ENCODE data around the gene POLA1.

Gene POLA1

GRCh38 chrX:24658421-24658820, 35.3 kb upstream of the POLA1 start:
- H3K27me3 ChIP-seq (ENCODE audit: control insufficient read depth in 3 of 3, insufficient read depth in 3 of 3, low read depth in 1 of 3, low read length in 3 of 3), result no peaks in the 10 kb centered on the region
- no peak overlapping the region for H4K91ac ChIP-seq (ENCODE audit: low read depth, low read length, poor library complexity)

GRCh38 chrX:24659106-24659505, 34.6 kb upstream of the POLA1 start:
- Histone ChIP-seq H3K23ac (ENCODE audit: low read depth, low read length, poor library complexity) (no peak overlapping the region), H3K36me3 (replicated peaks in 1 of 2; ENCODE audit: control insufficient read depth in 2 of 2, insufficient read depth in 2 of 2, low read length in 2 of 2) (no peaks in the 10 kb centered on the region), H3K4me1 (ENCODE audit: control insufficient read depth in 2 of 2, insufficient read depth in 1 of 2, low read depth in 1 of 2, low read length in 2 of 2) (peaks cover 2% of the 10 kb centered on the region in 2 donors), H2BK15ac (ENCODE audit: low read length) (no peak overlapping the region), H3K79me1 (ENCODE audit: low read depth, low read length) (no peaks in the 10 kb centered on the region), H3K9me3 (replicated peaks in 1 of 2; ENCODE audit: control insufficient read depth in 2 of 2, insufficient read depth in 1 of 2, low read depth in 1 of 2, low read length in 2 of 2) (no peaks in the 10 kb centered on the region), H3K18ac (ENCODE audit: low read length) (no peak overlapping the region), H2BK12ac (ENCODE audit: low read length) (no peak overlapping the region), H2BK5ac (ENCODE audit: low read length) (no peak overlapping the region), H3K27ac (replicated peaks; ENCODE audit: low read length) (no peak overlapping the region), H3K9ac (ENCODE audit: low read depth, low read length, poor library complexity) (no peak overlapping the region), H4K91ac (ENCODE audit: low read depth, low read length, poor library complexity) (no peak overlapping the region), H3K4me2 (ENCODE audit: insufficient read depth, low read length, poor library complexity, severe bottlenecking) (no peak overlapping the region), H3K4me3 (ENCODE audit: low read length in 2 of 2) (no peak overlapping the region), H3K14ac (ENCODE audit: low read length) (no peak overlapping the region), H2AFZ (ENCODE audit: low read length) (no peak overlapping the region), H2AK5ac (ENCODE audit: low read depth, low read length) (no peak overlapping the region), H2BK120ac (ENCODE audit: low read depth, low read length) (no peak overlapping the region), H4K8ac (ENCODE audit: low read depth, low read length) (no peak overlapping the region), H3K4ac (ENCODE audit: low read length) (no peak overlapping the region), H3K27me3 (ENCODE audit: control insufficient read depth in 3 of 3, insufficient read depth in 3 of 3, low read depth in 1 of 3, low read length in 3 of 3) (no peaks in the 10 kb centered on the region)
- no peak for DNase-seq (ENCODE audit: low spot score)
- no CpG with 5 or more reads among the region's 1 CpG for WGBS, 2 donors (ENCODE audit: extremely low coverage in 2 of 2, insufficient read length in 2 of 2, insufficient replicate concordance in 1 of 2)

More at GRCh38 chrX:24658421-24658820, 35.3 kb upstream of the POLA1 start:
- Histone ChIP-seq H3K4me3 (ENCODE audit: low read length in 2 of 2) (no peak overlapping the region), H3K4me1 (ENCODE audit: control insufficient read depth in 2 of 2, insufficient read depth in 1 of 2, low read depth in 1 of 2, low read length in 2 of 2) (peaks cover 2% of the 10 kb centered on the region in 2 donors), H2BK5ac (ENCODE audit: low read length) (no peak overlapping the region), H3K18ac (ENCODE audit: low read length) (no peak overlapping the region), H3K14ac (ENCODE audit: low read length) (no peak overlapping the region), H3K27ac (replicated peaks; ENCODE audit: low read length) (no peak overlapping the region), H4K8ac (ENCODE audit: low read depth, low read length) (no peak overlapping the region), H3K9ac (ENCODE audit: low read depth, low read length, poor library complexity) (no peak overlapping the region), H2AK5ac (ENCODE audit: low read depth, low read length) (no peak overlapping the region), H2BK120ac (ENCODE audit: low read depth, low read length) (no peak overlapping the region), H3K23ac (ENCODE audit: low read depth, low read length, poor library complexity) (no peak overlapping the region), H2BK12ac (ENCODE audit: low read length) (no peak overlapping the region), H3K4me2 (ENCODE audit: insufficient read depth, low read length, poor library complexity, severe bottlenecking) (no peak overlapping the region), H3K79me1 (ENCODE audit: low read depth, low read length) (no peaks in the 10 kb centered on the region), H2BK15ac (ENCODE audit: low read length) (no peak overlapping the region), H3K4ac (ENCODE audit: low read length) (no peak overlapping the region), H2AFZ (ENCODE audit: low read length) (peak overlapping the region; percentile 54), H3K9me3 (replicated peaks in 1 of 2; ENCODE audit: control insufficient read depth in 2 of 2, insufficient read depth in 1 of 2, low read depth in 1 of 2, low read length in 2 of 2) (no peaks in the 10 kb centered on the region), H3K36me3 (replicated peaks in 1 of 2; ENCODE audit: control insufficient read depth in 2 of 2, insufficient read depth in 2 of 2, low read length in 2 of 2) (no peaks in the 10 kb centered on the region)
- DNase-seq (ENCODE audit: low spot score), result no peak

- H2BK15ac ChIP-seq (ENCODE audit: low read length), result no peak overlapping the region
- H3K27me3 ChIP-seq (ENCODE audit: control insufficient read depth in 3 of 3, insufficient read depth in 3 of 3, low read depth in 1 of 3, low read length in 3 of 3), result no peaks in the 10 kb centered on the region
- H3K9ac ChIP-seq (ENCODE audit: low read depth, low read length, poor library complexity), result no peak overlapping the region
- no peak overlapping the region for H3K14ac ChIP-seq (ENCODE audit: low read length)
- no peak overlapping the region for H4K91ac ChIP-seq (ENCODE audit: low read depth, low read length, poor library complexity)
- no peak overlapping the region for H2AFZ ChIP-seq (ENCODE audit: low read length)
- no peaks in the 10 kb centered on the region for H3K36me3 ChIP-seq (replicated peaks in 1 of 2; ENCODE audit: control insufficient read depth in 2 of 2, insufficient read depth in 2 of 2, low read length in 2 of 2)
- H3K18ac ChIP-seq (ENCODE audit: low read length), result no peak overlapping the region
- no CpG with 5 or more reads among the region's 3 CpGs for WGBS, 2 donors (ENCODE audit: extremely low coverage in 2 of 2, insufficient read length in 2 of 2, insufficient replicate concordance in 1 of 2)
- H3K4me1 ChIP-seq (ENCODE audit: control insufficient read depth in 2 of 2, insufficient read depth in 1 of 2, low read depth in 1 of 2, low read length in 2 of 2), result peaks cover 2% of the 10 kb centered on the region in 2 donors
- no peak overlapping the region for H4K8ac ChIP-seq (ENCODE audit: low read depth, low read length)
- no peak for DNase-seq (ENCODE audit: low spot score)
- no peak overlapping the region for H3K4me3 ChIP-seq (ENCODE audit: low read length in 2 of 2)
- no peak overlapping the region for H3K27ac ChIP-seq (replicated peaks; ENCODE audit: low read length)
- no peaks in the 10 kb centered on the region for H3K9me3 ChIP-seq (replicated peaks in 1 of 2; ENCODE audit: control insufficient read depth in 2 of 2, insufficient read depth in 1 of 2, low read depth in 1 of 2, low read length in 2 of 2)
- H2BK5ac ChIP-seq (ENCODE audit: low read length), result no peak overlapping the region
- H2BK12ac ChIP-seq (ENCODE audit: low read length), result no peak overlapping the region
- H2AK5ac ChIP-seq (ENCODE audit: low read depth, low read length), result no peak overlapping the region
- no peak overlapping the region for H3K23ac ChIP-seq (ENCODE audit: low read depth, low read length, poor library complexity)
- no peak overlapping the region for H3K4me2 ChIP-seq (ENCODE audit: insufficient read depth, low read length, poor library complexity, severe bottlenecking)
- H3K4ac ChIP-seq (ENCODE audit: low read length), result no peak overlapping the region
- H3K79me1 ChIP-seq (ENCODE audit: low read depth, low read length), result no peaks in the 10 kb centered on the region
- H2BK120ac ChIP-seq (ENCODE audit: low read depth, low read length), result no peak overlapping the region
Measured at GRCh38 chrX:24659646-24660045, 34.1 kb upstream of the POLA1 start.

DNA sequence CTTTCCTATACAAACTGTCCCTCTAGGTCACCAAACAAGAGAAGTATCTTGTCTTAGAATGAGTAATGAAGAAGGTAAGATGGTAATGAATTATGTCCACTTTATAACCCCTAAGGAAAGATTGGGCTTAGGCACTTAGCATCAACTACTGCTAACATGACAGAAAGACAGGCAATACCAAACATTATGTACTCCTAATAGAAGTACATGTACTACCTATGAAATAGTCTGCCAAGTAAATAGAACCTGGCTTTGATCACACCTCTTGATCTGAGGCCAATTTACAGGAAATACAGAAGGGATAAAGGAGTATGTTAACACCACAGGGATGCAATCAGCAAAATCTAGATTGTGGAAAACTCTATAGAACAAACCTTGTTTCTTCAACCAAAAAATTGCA, 32.4 kb upstream of the POLA1 start:
- Histone ChIP-seq H3K4ac (ENCODE audit: low read length) (no peak overlapping the region), H3K18ac (ENCODE audit: low read length) (no peak overlapping the region), H3K79me1 (ENCODE audit: low read depth, low read length) (no peaks in the 10 kb centered on the region), H3K27me3 (ENCODE audit: control insufficient read depth in 3 of 3, insufficient read depth in 3 of 3, low read depth in 1 of 3, low read length in 3 of 3) (no peaks in the 10 kb centered on the region), H2AFZ (ENCODE audit: low read length) (no peak overlapping the region), H3K4me3 (ENCODE audit: low read length in 2 of 2) (no peak overlapping the region), H2BK120ac (ENCODE audit: low read depth, low read length) (no peak overlapping the region), H3K4me2 (ENCODE audit: insufficient read depth, low read length, poor library complexity, severe bottlenecking) (no peak overlapping the region), H2BK5ac (ENCODE audit: low read length) (no peak overlapping the region), H3K27ac (replicated peaks; ENCODE audit: low read length) (no peak overlapping the region), H3K23ac (ENCODE audit: low read depth, low read length, poor library complexity) (no peak overlapping the region), H2BK12ac (ENCODE audit: low read length) (no peak overlapping the region), H4K8ac (ENCODE audit: low read depth, low read length) (no peak overlapping the region), H3K4me1 (ENCODE audit: control insufficient read depth in 2 of 2, insufficient read depth in 1 of 2, low read depth in 1 of 2, low read length in 2 of 2) (peaks cover 2% of the 10 kb centered on the region in 2 donors), H3K9ac (ENCODE audit: low read depth, low read length, poor library complexity) (no peak overlapping the region), H3K36me3 (replicated peaks in 1 of 2; ENCODE audit: control insufficient read depth in 2 of 2, insufficient read depth in 2 of 2, low read length in 2 of 2) (no peaks in the 10 kb centered on the region), H2AK5ac (ENCODE audit: low read depth, low read length) (no peak overlapping the region), H3K14ac (ENCODE audit: low read length) (no peak overlapping the region), H4K91ac (ENCODE audit: low read depth, low read length, poor library complexity) (no peak overlapping the region), H2BK15ac (ENCODE audit: low read length) (no peak overlapping the region), H3K9me3 (replicated peaks in 1 of 2; ENCODE audit: control insufficient read depth in 2 of 2, insufficient read depth in 1 of 2, low read depth in 1 of 2, low read length in 2 of 2) (no peaks in the 10 kb centered on the region)
- DNase-seq (ENCODE audit: low spot score), result no peak

All from neuronal stem cell (in vitro differentiated cells).